H1 (cell line): Measurements from ENCODE around the gene DOCK6.

ENCODE experiments used
- BRCA1 ChIP-seq: IDR thresholded peaks from 2 replicates; pipeline ENCODE4 v1.6.1; 2012; ENCODE audit warnings: low read depth, low read length, improper control_type of control experiment
- CREB1 ChIP-seq: IDR thresholded peaks from 2 replicates; pipeline ENCODE4 v1.6.1; 2012; ENCODE audit warnings: inconsistent platforms
- EP300 ChIP-seq, 2 experiments: IDR thresholded peaks; 1 replicate in 1 of 2; 2 replicates in 1 of 2; pipeline ENCODE4 v1.6.1; 2011 to 2012; ENCODE audit warnings: low read depth in 2 of 2, low read length in 2 of 2, mild to moderate bottlenecking in 2 of 2, borderline replicate concordance in 1 of 2, inconsistent platforms in 1 of 2, moderate library complexity in 1 of 2
- EZH2 ChIP-seq: fragments of 200-600 bp; sonication (generic); IDR thresholded peaks from 2 replicates; pipeline ENCODE4 v1.7.1; 2012; ENCODE audit warnings: low read depth, mild to moderate bottlenecking, moderate library complexity, low read length, inconsistent platforms; ENCODE audit not compliant: severe bottlenecking
- HDAC2 ChIP-seq, 2 experiments: fragments of 300-600 bp in 1 of 2; sonication (generic) in 1 of 2; IDR thresholded peaks; 2 replicates each; pipeline ENCODE4 v1.6.1; 2011 to 2012; ENCODE audit warnings: low read depth in 2 of 2, low read length in 2 of 2, mild to moderate bottlenecking in 2 of 2, moderate library complexity in 2 of 2, borderline replicate concordance in 1 of 2, inconsistent platforms in 1 of 2
- JUN ChIP-seq: IDR thresholded peaks from 2 replicates; pipeline ENCODE4 v1.6.1; 2011; ENCODE audit warnings: low read depth, mild to moderate bottlenecking, improper control_type of control experiment, low read length
- KDM1A ChIP-seq: fragments of 200-600, 300-600 bp; sonication (generic); IDR thresholded peaks from 2 replicates; pipeline ENCODE4 v1.7.1; 2016; ENCODE audit warnings: mild to moderate bottlenecking, low read length, borderline replicate concordance
- RFX5 ChIP-seq: IDR thresholded peaks from 2 replicates; pipeline ENCODE4 v1.6.1; 2011; ENCODE audit warnings: low read depth, low read length, improper control_type of control experiment, borderline replicate concordance
- RNF2 ChIP-seq: fragments of 200-900, 300-1000 bp; sonication (generic); IDR thresholded peaks from 2 replicates; pipeline ENCODE4 v1.7.1; 2016; ENCODE audit warnings: borderline replicate concordance, low read depth, mild to moderate bottlenecking, antibody characterized with exemption, low read length; ENCODE audit not compliant: poor library complexity, severe bottlenecking; ENCODE audit errors: missing control alignments
- SUZ12 ChIP-seq: fragments of 200-600 bp; sonication (generic); IDR thresholded peaks from 2 replicates; pipeline ENCODE4 v1.6.1; 2012; ENCODE audit warnings: mild to moderate bottlenecking, inconsistent platforms, low read length, moderate library complexity, mixed read lengths
- TF ChIP-seq, protein P1 (sequence below), 3 experiments: IDR thresholded peaks; 1 replicate in 2 of 3; 2 replicates in 1 of 3; pipeline versions ENCODE4 v1.5.1 to v1.6.1; 2011; ENCODE audit warnings: low read length in 3 of 3, mild to moderate bottlenecking in 3 of 3, inconsistent platforms in 2 of 3, low read depth in 1 of 3, moderate library complexity in 1 of 3; ENCODE audit not compliant: insufficient read depth in 1 of 3; ENCODE audit errors: control extremely low read depth in 1 of 3
- TF ChIP-seq, protein P2 (sequence below): IDR thresholded peaks from 2 replicates; pipeline ENCODE4 v1.6.1; 2011; ENCODE audit warnings: low read length, improper control_type of control experiment

DNA sequence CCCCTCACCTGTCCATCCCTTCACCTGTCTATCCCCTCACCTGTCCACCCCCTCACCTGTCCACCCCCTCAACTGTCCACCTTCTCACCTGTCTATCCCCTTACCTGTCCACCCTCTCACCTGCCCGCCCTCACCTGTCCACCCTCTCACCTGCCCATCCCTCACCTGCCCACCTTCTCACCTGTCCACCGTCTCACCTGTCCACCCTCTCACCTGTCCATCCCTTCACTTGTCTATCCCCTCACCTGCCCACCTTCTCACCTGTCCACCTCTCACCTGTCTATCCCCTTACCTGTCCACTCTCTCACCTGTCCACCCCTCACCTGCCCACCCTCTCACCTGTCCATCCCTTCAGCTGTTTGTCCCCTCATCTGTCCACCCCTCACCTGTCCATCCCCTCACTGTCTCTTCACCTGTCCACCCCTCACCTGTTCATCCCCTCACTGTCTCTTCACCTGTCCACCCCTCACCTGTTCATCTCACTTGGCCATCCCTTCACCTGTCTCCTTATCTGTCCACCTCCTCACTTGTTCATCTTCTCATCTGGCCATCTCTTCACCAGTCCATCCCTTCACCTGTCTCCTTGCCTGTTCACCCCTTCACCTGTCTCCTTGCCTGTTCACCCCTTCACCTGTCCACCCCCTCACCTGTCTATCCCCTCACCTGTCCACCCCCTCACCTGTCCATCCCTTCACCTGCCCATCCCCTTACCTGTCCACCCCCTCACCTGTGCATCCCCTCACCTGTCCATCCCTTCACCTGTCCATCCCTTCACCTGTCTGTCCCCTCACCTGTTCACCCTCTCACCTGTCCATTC is 52.3 kb downstream of the DOCK6 start:
- TF ChIP-seq BRCA1 (no peak), CREB1 (no peak), SUZ12 (no peak), RNF2 (no peak), HDAC2 (IDR thresholded peaks at IDR 0.05; ENCODE audit: borderline replicate concordance in 1 of 2, low read depth in 2 of 2, low read length in 2 of 2) (no peak), KDM1A (no peak), EP300 (IDR thresholded peaks at IDR 0.05; ENCODE audit: borderline replicate concordance in 1 of 2, low read depth in 2 of 2, low read length in 2 of 2) (no peak), EZH2 (no peak), RFX5 (no peak), JUN (no peak)
- TF ChIP-seq, protein P1, sequence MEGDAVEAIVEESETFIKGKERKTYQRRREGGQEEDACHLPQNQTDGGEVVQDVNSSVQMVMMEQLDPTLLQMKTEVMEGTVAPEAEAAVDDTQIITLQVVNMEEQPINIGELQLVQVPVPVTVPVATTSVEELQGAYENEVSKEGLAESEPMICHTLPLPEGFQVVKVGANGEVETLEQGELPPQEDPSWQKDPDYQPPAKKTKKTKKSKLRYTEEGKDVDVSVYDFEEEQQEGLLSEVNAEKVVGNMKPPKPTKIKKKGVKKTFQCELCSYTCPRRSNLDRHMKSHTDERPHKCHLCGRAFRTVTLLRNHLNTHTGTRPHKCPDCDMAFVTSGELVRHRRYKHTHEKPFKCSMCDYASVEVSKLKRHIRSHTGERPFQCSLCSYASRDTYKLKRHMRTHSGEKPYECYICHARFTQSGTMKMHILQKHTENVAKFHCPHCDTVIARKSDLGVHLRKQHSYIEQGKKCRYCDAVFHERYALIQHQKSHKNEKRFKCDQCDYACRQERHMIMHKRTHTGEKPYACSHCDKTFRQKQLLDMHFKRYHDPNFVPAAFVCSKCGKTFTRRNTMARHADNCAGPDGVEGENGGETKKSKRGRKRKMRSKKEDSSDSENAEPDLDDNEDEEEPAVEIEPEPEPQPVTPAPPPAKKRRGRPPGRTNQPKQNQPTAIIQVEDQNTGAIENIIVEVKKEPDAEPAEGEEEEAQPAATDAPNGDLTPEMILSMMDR (IDR thresholded peaks at IDR 0.05; ENCODE audit: control extremely low read depth in 1 of 3, insufficient read depth in 1 of 3, low read depth in 1 of 3, low read length in 3 of 3), result no peak
- TF ChIP-seq, protein P2, sequence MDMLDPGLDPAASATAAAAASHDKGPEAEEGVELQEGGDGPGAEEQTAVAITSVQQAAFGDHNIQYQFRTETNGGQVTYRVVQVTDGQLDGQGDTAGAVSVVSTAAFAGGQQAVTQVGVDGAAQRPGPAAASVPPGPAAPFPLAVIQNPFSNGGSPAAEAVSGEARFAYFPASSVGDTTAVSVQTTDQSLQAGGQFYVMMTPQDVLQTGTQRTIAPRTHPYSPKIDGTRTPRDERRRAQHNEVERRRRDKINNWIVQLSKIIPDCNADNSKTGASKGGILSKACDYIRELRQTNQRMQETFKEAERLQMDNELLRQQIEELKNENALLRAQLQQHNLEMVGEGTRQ, result no peak
